Retinal pigment epithelial cell (primary cell): ENCODE results near the gene CSF1.

ENCODE experiments used
- DNase-seq: peaks from one replicate; pipeline ENCODE4 v3.0.0-alpha.2; 2010; ENCODE audit warnings: low read depth
- H3K4me3 ChIP-seq: 2 replicates; pipeline ENCODE4 v1.5.1; 2011; ENCODE audit warnings: mild to moderate bottlenecking, low read length, control low read depth, moderate library complexity
- TF ChIP-seq, protein P1 (sequence below): conservative IDR thresholded peaks from 2 replicates; pipeline ENCODE4 v1.5.1; 2011; ENCODE audit warnings: low read depth, low read length, control low read depth, inconsistent platforms

Gene CSF1

DNA sequence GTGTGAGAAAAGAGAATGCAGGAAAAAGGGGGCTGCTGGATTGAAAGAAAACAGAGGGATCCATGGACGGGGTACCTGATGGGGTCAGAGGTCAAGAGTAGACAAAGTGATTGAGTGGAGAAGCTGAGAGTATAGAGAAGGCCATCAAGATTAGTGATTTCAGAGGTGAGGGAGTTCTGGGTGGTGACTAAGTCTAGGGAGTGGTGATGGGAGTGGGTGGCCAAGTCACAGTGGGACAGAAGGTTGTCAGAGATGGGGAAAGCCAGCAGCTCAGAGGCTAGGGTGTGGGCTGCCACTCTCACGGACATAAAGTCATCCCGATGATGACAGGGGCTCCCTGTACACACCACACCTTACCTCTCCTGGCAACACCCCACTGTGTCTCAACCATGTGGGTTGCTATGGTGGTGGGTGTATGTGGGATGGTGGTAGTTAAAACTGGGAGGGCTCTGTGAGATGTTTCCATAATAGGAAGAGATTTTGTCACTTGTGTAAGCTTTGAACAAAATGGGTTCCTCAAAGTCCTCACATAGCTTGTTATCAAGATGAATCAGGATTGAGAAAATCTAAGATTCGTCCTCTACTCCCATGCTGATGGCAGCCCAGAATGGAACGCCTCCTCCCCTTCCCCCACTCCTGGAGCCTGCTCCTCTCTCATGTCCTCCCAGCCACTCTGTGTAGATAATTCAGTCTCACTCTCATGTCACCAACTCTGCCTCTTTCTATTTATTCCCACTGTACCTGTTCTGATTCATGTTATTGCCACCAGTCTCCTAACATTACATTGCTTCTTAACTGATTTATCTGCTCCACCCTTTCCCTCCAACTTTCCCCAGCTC lies 20.3 kb upstream of the CSF1 start:
- TF ChIP-seq, protein P1, sequence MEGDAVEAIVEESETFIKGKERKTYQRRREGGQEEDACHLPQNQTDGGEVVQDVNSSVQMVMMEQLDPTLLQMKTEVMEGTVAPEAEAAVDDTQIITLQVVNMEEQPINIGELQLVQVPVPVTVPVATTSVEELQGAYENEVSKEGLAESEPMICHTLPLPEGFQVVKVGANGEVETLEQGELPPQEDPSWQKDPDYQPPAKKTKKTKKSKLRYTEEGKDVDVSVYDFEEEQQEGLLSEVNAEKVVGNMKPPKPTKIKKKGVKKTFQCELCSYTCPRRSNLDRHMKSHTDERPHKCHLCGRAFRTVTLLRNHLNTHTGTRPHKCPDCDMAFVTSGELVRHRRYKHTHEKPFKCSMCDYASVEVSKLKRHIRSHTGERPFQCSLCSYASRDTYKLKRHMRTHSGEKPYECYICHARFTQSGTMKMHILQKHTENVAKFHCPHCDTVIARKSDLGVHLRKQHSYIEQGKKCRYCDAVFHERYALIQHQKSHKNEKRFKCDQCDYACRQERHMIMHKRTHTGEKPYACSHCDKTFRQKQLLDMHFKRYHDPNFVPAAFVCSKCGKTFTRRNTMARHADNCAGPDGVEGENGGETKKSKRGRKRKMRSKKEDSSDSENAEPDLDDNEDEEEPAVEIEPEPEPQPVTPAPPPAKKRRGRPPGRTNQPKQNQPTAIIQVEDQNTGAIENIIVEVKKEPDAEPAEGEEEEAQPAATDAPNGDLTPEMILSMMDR: no peak
- no peak overlapping the region for H3K4me3 ChIP-seq
- DNase-seq: no peak

DNA sequence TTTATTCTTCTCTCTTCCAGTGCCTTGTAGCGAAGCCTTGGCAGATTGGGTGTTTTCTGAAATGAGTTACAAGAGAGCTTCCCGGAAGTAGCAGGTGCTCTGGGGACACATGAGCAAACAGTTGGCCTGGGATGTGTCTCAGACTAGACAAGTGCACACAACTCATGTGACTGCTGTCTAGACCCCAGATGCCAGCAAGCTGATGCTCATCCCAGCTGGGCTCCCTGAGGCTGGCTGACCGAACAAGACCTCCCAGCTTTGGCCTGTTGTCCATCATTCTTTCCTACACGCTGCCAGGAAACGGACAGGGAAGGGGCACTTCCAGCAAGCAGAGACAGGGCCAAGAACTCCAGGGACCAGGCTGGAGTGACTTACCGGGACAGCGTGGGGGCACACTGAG lies 18.7 kb upstream of the CSF1 start:
- no peak overlapping the region for H3K4me3 ChIP-seq
- TF ChIP-seq, protein P1: no peak
- no peak for DNase-seq

DNA sequence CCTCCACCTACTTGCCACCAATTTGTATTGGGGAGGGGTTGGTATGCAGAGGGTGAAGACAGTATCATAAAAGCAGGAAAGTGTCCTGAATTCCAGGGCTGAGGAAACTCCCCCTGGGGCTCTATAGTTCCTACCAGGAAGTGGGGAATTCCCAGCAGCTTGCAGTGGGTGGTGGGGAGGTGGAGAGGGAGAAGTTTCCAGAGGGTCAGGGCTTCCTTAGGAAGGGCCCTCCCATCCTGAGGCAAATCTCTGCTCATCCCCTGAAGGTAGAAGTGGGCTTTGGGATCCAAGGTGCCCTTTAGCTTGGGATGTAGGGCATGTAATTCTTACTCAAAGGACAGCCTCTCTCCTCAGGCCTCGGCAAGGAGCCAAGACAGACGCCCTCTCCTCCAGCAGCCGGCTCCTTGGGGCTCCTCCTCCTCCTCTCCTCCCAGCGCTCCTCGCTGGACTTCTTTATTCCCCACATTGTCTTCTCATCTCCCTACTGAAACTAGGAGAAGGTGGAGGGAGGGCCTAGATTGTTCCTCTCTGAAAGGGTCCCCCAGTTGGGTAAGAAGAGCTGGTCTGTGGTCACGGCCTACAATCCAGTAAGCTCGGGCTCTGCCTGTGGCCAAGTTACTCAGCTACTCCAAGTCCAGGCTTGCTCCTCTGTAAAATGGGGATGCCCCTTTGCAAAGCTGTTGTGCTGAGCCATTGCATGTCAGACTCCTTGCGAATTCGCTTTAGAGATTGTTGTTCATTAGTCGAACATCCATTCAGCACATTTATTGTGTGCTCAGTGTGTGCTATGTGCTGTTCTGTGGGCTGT lies 17.9 kb upstream of the CSF1 start:
- DNase-seq: no peak
- TF ChIP-seq, protein P1: no peak
- no peak overlapping the region for H3K4me3 ChIP-seq

DNA sequence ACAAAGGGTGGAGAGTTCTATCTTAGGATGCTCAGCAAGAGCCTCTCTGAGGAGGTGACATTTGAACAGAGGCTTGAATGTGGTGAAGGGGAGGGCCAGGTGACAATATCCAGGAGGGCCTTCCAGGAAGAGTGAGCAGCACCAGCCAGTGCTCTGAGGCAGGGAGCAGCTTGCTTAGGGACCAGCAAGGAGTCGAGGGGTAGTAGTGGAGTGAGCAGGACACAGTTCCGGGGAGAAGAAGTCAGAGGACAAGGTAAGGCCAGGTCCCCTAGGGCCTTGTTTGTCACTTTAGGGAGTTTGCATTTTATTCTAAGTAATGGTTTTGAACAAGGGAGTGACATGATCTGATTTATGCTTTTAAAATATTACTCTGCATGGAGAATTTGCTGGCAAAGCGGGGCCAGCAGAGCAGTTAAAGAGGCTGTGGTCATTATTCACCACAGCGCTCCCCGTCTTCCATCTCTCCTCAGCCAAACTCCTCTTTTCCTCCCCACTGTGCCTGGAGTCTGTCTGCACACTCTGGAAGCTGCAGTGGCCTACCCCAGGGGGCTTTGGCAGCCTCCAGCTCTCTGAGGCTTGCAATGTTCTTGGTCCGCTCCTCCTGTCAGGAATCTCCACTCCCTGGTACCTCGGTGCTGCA lies 17.0 kb upstream of the CSF1 start:
- no peak for DNase-seq
- H3K4me3 ChIP-seq: no peak overlapping the region
- TF ChIP-seq, protein P1: no peak

DNA sequence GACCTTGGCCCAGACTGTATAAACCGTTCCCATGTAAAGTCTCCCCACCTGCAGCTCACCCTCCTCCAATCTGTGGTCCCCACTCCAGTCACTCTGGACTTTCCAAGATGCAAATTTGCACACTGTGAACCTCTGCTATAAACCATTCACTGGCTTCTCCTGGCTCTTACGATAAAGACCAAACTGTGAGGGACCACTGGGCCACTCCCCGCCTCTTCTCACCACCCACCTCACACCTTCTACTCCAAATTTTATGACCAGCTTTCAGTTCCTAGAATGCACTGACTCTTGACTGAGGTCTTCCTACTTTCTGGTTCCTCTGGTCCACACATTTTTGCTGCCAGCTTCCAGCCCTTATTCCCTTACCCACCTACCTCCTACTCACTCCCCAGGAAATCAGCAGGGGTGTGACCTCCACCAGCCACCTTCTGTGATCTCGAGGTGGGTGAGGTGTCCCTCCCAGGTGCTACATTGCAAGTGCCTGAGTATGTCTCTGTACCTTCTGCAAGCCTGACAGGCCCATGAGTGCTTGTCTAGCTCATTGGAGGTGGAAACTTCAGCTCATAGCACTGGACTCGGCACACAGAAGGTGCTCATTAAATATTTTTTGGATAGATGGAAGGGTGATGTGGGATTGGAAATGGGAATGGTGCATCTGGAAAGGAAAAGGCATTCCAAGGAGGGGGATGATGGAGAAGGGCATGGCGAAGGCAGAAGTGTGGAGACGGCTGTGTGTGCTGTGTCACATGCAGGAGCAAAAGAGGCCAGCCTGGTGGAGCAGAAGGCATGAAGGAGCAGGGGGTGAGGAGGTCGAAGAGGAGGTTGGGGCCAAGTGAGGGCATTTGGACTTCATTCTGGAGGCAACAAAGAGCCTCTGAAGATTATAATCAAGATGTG lies 15.6 kb upstream of the CSF1 start:
- TF ChIP-seq, protein P1: no peak

DNA sequence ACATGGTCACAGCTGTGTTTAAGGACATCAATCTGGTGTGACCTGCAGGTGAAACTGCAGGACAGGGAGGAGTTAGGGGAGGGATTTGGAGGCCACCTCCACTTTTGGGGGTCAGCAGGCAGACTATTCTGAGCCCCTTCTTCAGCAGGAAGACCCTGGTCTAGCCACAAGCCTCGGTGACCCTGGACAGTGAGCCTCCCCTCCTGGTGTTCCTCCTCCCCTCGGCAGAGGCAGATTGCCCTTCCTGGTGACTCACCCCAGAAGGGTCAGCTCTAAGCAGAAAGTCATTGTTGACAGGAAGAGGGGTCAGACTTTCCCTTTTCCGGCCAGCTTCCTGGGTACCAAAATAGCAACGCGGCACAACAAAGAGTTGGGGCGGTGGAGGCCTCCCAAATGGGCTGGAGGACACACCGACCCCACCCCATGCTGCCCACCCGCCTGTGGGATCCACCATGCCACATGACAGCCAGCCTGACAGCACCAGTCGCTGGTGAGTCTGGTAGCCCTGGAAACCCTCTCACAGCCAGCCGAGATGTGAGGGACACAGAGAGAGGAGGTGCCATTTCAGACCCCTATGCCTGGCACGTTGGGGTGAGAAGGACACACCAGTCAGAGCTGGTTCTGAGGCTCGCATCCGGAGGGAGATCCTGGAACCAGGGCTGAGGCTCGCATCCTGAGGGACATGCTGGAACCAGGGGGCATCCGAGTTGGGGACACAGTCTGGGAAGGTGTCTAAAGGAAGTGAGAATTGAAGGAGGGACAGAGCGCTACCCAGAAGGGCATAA lies 14.7 kb upstream of the CSF1 start:
- DNase-seq: no peak

More for the DNA sequence above, 15.6 kb upstream of the CSF1 start:
- DNase-seq: no peak
- H3K4me3 ChIP-seq: no peak overlapping the region

More for the DNA sequence above, 14.7 kb upstream of the CSF1 start:
- no peak overlapping the region for H3K4me3 ChIP-seq
- TF ChIP-seq, protein P1: no peak
